GM19239 (cell line): Measurements from ENCODE around the gene TSPAN3.

Experiments used
- DNase-seq: peaks from one replicate; pipeline ENCODE4 v3.0.0; 2011; ENCODE audit warnings: low spot score; ENCODE audit not compliant: insufficient read length
- FAIRE-seq: peaks from 2 replicates; lab custom pipeline; 2011; peaks lifted over from hg19 to GRCh38; lab: Jason Lieb, UNC

Gene TSPAN3

GRCh38 chr15:77058468-77058867 lies 12.4 kb downstream of the TSPAN3 start:
- FAIRE-seq (no peak), DNase-seq (no peak)

GRCh38 chr15:77057685-77058084 lies 13.2 kb downstream of the TSPAN3 start:
- FAIRE-seq (no peak), DNase-seq (no peak)

- no peak for FAIRE-seq
- no peak for DNase-seq
These were observed 13.8 kb downstream of the TSPAN3 start for GRCh38 chr15:77057072-77057471.

- FAIRE-seq (no peak), DNase-seq (no peak)
These were observed 17.2 kb downstream of the TSPAN3 start for GRCh38 chr15:77053709-77054108.

GRCh38 chr15:77052556-77052955 lies 18.4 kb downstream of the TSPAN3 start:
- FAIRE-seq (no peak), DNase-seq (no peak)

DNA sequence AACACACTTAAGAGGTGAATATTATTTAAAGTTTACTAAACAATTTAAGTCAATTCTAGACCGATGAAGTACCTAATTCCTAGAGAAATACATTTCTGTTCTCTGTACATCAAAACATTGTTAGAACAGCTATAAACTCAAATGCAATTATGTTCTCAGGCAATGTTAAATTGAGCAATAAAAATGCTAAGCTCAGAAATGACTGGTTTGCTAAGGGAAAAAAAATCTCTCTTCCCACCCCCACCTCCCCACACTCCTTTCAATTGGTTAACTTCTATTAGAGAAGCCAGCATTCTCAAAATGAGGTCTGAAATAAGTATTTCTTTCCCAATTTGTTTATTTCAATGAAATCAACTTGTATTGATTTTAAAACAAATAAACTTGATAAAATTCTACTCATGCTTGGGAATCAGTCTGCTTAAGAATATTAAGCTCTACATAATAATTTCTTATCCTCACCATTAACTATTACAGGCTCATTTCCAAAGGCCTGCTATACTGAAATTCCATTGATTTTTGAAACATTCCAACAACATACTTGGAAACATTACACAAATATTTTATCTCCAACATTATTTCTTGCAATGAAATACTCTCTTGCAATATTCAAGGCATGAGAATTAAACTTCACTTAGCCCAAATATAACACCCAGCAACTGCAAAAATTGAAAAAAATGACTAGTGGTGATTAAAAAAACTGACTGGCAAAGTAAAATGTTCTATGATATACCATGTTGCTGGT lies 22.6 kb downstream of the TSPAN3 start:
- FAIRE-seq = no peak
- no peak for DNase-seq

GRCh38 chr15:77046704-77047412 lies 24.1 kb downstream of the TSPAN3 start:
- DNase-seq (no peak), FAIRE-seq (no peak)

- FAIRE-seq = no peak
- no peak for DNase-seq
These were observed 24.9 kb downstream of the TSPAN3 start for GRCh38 chr15:77045985-77046384.

DNA sequence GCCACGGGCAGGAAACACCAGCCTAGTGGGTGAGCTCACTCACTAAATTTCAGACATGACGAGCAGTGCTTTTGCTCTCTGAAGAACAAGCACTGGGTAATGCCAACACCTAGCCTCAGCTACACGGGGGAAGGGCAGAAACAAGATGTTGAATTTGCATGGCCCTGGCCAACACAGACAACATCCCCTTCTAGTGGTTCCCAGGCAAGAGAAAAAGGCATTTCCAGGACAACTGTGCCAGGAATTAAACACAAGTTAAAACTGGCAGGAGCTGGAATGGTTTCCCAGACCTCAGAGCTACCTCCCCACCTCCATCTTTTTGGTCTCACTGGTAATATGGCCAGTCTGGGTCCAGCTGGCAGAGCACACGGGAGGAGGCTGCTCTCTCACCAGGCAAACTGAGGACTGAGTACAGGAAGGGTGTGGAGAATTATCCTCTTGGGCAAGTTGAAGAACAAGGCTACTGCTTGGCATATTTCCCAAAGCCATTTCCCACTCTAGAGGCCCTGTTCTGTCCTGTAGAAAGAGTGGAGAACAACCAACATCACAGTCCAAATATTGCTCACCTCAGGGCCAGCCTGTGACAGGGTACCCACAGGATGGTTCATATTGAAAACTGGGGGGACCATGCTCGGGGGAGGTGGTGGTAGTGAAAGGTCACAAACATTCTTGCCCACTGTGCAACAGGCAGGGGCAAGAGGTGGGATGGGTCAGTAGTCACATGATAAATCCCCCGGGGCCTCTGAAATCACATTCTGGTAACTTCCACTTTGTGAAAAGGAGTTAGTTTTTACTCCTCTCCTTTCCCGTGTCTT lies 26.5 kb downstream of the TSPAN3 start:
- DNase-seq (no peak), FAIRE-seq (no peak)

- DNase-seq = no peak
- FAIRE-seq = no peak
These were observed 27.7 kb downstream of the TSPAN3 start for GRCh38 chr15:77042955-77043920.

GRCh38 chr15:77042245-77042919 lies 28.5 kb downstream of the TSPAN3 start:
- no peak for DNase-seq
- FAIRE-seq = no peak

GRCh38 chr15:77040673-77041072 lies 30.2 kb downstream of the TSPAN3 start:
- FAIRE-seq (no peak), DNase-seq (no peak)

GRCh38 chr15:77039848-77040247 lies 31.1 kb downstream of the TSPAN3 start:
- DNase-seq = no peak
- FAIRE-seq = no peak

DNA sequence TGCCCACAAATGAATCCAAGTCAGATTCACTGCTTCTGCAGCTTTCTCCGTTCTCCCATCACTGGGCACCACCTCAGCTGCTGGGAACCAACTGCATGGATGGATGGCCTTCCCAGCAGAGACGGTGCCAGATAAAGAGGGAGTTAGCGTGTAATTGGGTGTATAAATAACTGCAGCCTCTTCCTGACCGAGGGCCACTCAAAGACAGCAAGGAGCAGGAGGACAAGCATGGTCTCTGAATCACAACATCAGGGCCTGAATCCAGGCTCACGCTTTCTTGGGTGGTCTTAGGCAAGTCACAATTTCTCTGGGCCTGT lies 31.7 kb downstream of the TSPAN3 start:
- FAIRE-seq = no peak

DNA sequence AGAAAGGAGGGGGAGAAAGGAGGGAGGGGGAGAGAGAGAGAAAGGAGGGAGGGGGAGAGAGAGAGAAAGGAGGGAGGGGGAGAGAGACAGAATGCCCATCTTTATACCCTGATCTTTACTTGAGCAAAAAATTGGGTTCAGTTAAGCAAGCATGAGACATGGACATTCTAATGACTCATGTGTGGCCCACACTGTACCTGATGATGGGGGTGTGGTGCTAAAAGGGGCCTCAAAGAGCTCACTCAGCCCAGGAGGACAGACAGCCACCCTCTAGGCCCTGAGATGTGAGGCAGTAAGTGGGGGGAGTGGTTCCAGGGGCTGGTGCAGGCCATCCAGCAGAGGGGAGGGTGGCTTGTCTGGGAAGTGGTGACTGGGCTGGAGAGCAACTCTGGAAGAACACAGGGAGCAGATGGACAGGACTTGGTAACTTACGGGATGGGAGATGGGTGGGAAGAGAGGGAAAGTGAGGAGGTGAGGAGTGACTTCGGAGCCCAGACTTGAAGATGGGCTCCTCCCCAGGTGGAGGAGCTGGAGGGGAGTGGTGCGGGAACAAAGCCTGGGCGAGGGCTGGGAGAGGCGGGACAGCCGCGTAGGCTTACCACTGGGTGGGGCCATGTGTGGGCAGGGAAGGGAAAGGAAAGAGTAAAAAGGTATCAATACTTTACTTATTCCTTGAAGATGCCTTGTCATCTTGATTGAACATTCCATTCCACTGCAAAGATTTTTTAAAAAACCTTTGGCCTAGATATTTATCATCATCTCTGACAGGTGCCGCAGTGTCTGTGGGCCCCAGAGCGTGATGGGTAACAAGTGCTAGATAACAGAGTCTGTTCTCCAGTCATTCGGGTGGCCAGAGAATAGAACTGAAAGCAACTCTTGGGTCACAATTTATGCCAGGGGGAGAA lies 32.3 kb downstream of the TSPAN3 start:
- DNase-seq (no peak), FAIRE-seq (no peak)

More for the DNA sequence above, 31.7 kb downstream of the TSPAN3 start:
- no peak for DNase-seq

- FAIRE-seq (no peak), DNase-seq (no peak)
These were observed 33.3 kb downstream of the TSPAN3 start for GRCh38 chr15:77037388-77038209.

GRCh38 chr15:77036537-77037387 lies 34.1 kb downstream of the TSPAN3 start:
- no peak for FAIRE-seq
- DNase-seq = no peak
